ENCODE results near the gene KHNYN.
"Not testable (repeated sequence)": the region's sequence is repeated elsewhere in the genome, so short reads cannot be mapped to it uniquely, and the experiment has no call there.

Gene KHNYN

DNA sequence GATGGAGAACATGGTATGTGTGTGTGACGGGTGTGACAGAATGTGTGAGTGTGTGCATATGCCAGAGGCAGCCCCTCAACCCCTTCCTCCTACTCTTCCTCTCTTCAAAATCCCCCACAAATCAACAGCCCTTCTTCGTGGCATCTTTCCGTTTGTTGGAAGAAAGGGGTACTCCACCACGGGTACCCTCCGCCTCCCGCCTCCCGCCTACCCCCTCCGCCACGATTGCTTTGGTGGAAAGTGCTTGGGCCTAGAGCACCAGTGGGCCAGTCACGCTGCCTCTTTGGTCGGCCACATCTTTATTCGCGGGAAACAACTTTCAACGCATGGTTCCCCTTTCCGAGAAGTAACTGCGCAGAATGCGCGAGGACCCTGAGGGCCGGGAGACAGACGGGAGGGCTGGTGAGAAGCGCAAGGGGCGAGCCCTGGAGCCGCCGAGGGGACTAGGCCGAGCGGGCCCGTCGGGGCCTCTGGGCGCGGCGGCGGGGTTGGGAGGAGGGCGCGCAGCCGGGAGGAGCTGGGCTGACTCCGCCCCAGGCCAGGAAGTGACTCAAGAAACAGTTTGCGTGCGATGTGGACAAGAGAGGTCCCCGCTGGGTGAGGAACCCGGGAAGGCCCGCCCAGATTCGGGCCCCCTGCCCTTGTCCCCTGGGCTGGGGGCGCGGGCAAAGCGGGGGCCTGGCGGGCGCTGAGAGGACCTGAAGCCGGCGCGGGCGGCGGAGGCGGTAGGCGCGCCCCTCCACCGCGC is at the start of gene KHNYN, which contains the start of gene CBLN3:
TSS of gene KHNYN (plus strand) at position 560 of the 748 bp plus-strand sequence. CDS start 777 bp downstream, outside the sequence.
TSS of gene CBLN3 (minus strand) at position 274 of the 748 bp plus-strand sequence. CDS start 614 bp downstream, outside the sequence.
- H3K27me3 ChIP-seq (ENCODE audit: control insufficient read depth in 1 of 2, insufficient read depth in 2 of 2, low read length in 2 of 2): no peaks in the 10 kb centered on the region
- peaks cover 20 to 25% of the 10 kb centered on the region in 2 donors for H3K36me3 ChIP-seq (ENCODE audit: control insufficient read depth in 1 of 2, insufficient read depth in 2 of 2, low read length in 2 of 2)
- H3K9ac ChIP-seq (ENCODE audit: low read depth in 1 of 2, low read length in 2 of 2): peak within 1 kb of the TSS; percentile 98 to 100
- H3K27ac ChIP-seq (ENCODE audit: low read depth, low read length): peak within 1 kb of the TSS; percentile 96
- H3K4me3 ChIP-seq (ENCODE audit: low read depth in 1 of 2, low read length in 2 of 2): peak within 1 kb of the TSS; percentile 96 to 97
- H3K4me1 ChIP-seq (ENCODE audit: control insufficient read depth in 1 of 2, insufficient read depth in 2 of 2, low read length in 2 of 2): peaks cover 60 to 66% of the 10 kb centered on the region in 2 donors
- H3K9me3 ChIP-seq (ENCODE audit: control insufficient read depth in 1 of 2, low read length in 2 of 2): no peaks in the 10 kb centered on the region

DNA sequence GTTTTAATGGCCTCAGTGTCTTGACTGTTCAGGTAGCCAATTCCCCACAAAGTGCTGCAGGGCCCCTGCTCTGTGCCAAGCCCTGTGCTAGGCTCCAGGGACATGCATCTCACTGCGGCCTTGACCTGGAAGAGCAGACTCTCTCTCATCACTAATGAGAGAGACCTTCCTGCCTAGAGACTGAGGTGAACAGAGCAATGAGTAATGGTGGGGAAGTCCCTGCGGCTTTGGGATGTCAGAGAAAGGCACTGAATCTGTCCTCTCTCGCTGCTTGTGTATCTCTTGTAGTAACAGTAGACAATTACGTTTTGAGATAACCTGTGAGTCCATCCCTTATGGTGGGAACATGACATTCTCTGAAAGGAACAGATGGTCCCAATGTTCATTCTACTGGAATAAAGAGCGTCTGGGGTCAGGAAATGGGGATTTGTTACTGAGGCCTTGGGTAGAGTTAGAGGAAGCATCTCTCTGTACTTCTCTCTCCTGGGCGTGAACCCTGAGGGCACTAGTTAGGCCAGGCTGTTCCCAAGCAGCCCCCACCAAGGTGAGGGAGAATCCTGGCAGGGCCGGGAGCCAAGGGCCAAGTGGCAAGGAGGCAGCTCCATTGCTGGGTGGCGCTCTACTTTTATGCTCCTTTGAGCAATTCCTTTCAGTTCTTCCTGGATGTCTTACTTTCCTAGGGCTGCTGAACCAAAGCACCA is 48.2 kb upstream of the KHNYN start:
- Histone ChIP-seq H3K4me3 (ENCODE audit: low read depth in 1 of 2, low read length in 2 of 2) (no peak overlapping the region), H3K9ac (ENCODE audit: low read depth in 1 of 2, low read length in 2 of 2) (no peak overlapping the region), H3K36me3 (ENCODE audit: control insufficient read depth in 1 of 2, insufficient read depth in 2 of 2, low read length in 2 of 2) (no peaks in the 10 kb centered on the region), H3K27ac (ENCODE audit: low read depth, low read length) (no peak overlapping the region), H3K4me1 (ENCODE audit: control insufficient read depth in 1 of 2, insufficient read depth in 2 of 2, low read length in 2 of 2) (no peaks in the 10 kb centered on the region), H3K27me3 (ENCODE audit: control insufficient read depth in 1 of 2, insufficient read depth in 2 of 2, low read length in 2 of 2) (no peaks in the 10 kb centered on the region), H3K9me3 (ENCODE audit: control insufficient read depth in 1 of 2, low read length in 2 of 2) (no peaks in the 10 kb centered on the region)

DNA sequence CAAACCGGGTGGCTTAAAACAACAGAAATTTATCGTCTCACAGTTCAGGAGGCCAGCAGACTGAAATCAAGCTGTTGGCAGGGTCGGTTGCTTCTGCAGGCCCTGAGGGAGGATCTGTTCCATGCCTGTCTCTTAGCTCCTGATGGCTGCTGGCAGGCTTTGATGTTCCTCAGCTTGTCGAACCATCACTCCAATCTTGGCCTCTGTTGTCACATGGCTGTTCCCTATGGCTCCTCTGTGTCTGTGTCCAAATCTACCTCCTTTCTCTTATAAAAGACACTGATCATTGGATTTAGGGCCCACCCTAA is 47.7 kb upstream of the KHNYN start:
- no peak overlapping the region for H3K27ac ChIP-seq (ENCODE audit: low read depth, low read length)
- H3K9ac ChIP-seq (ENCODE audit: low read depth in 1 of 2, low read length in 2 of 2): no peak overlapping the region
- H3K4me1 ChIP-seq (ENCODE audit: control insufficient read depth in 1 of 2, insufficient read depth in 2 of 2, low read length in 2 of 2): peaks cover 0 to 5% of the 10 kb centered on the region in 2 donors
- no peaks in the 10 kb centered on the region for H3K9me3 ChIP-seq (ENCODE audit: control insufficient read depth in 1 of 2, low read length in 2 of 2)
- H3K36me3 ChIP-seq (ENCODE audit: control insufficient read depth in 1 of 2, insufficient read depth in 2 of 2, low read length in 2 of 2): no peaks in the 10 kb centered on the region
- H3K27me3 ChIP-seq (ENCODE audit: control insufficient read depth in 1 of 2, insufficient read depth in 2 of 2, low read length in 2 of 2): no peaks in the 10 kb centered on the region
- no peak overlapping the region for H3K4me3 ChIP-seq (ENCODE audit: low read depth in 1 of 2, low read length in 2 of 2)

DNA sequence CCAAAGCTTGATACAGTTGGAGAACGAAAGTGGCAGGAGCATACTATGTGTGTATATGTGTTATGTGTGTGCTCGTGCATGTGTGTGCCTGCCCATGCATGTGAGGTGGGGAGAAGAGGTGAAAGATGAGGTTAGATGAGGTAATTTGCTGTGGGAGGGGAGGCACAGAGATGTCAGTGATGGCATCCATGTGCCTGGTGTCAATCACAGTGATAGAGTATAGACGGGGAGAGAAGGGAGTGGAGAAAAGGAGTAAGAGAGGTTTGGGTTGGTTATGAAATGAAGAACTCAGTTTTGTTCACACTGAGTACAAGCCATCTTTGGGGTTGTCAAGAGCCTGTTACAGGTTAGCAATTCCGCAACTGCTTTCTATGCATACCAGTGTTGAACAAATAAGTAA is 45.6 kb upstream of the KHNYN start:
- no peak overlapping the region for H3K4me3 ChIP-seq (ENCODE audit: low read depth in 1 of 2, low read length in 2 of 2)
- H3K9ac ChIP-seq (ENCODE audit: low read depth in 1 of 2, low read length in 2 of 2): no peak overlapping the region
- peaks cover 0 to 5% of the 10 kb centered on the region in 2 donors for H3K4me1 ChIP-seq (ENCODE audit: control insufficient read depth in 1 of 2, insufficient read depth in 2 of 2, low read length in 2 of 2)
- no peaks in the 10 kb centered on the region for H3K36me3 ChIP-seq (ENCODE audit: control insufficient read depth in 1 of 2, insufficient read depth in 2 of 2, low read length in 2 of 2)
- no peaks in the 10 kb centered on the region for H3K9me3 ChIP-seq (ENCODE audit: control insufficient read depth in 1 of 2, low read length in 2 of 2)
- H3K27ac ChIP-seq (ENCODE audit: low read depth, low read length): no peak overlapping the region
- H3K27me3 ChIP-seq (ENCODE audit: control insufficient read depth in 1 of 2, insufficient read depth in 2 of 2, low read length in 2 of 2): no peaks in the 10 kb centered on the region

DNA sequence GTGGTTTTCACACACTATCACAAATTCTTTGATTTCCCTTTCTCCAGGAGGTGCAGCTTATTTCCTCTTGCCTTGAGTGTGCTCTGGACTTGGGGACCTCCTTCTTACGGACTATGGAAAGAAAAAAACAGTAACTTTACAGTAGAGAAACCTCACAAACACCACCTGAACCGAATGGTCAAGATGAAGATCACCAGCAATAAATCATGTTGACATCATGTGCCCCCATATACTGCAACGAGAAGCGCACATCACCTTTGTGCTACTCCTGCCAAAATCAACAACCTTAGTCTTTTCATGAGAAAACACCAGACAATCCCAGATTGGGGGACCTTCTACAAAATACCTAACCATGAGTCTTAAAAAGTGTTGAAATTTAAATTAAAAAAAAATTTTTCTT is 44.2 kb upstream of the KHNYN start:
- H3K9me3 ChIP-seq (ENCODE audit: control insufficient read depth in 1 of 2, low read length in 2 of 2): no peaks in the 10 kb centered on the region
- H3K4me3 ChIP-seq (ENCODE audit: low read depth in 1 of 2, low read length in 2 of 2): no peak overlapping the region
- peaks cover 0 to 5% of the 10 kb centered on the region in 2 donors for H3K4me1 ChIP-seq (ENCODE audit: control insufficient read depth in 1 of 2, insufficient read depth in 2 of 2, low read length in 2 of 2)

DNA sequence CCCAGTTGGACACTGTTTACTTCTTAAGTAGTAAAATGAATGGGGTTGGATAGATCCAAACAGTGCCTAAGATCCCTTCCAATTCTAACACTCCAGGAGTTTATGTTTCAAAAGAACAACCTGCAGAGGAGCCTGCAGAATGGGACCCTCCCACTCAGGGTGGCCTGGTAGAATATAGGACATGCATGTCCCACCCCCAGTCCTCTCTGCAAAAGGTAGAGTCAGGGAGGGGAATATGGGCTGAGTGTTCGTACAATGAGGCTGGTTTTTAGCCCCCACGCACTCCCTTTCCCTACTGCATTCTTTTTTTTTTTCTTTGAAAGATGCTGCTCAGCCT is 42.8 kb upstream of the KHNYN start:
- Histone ChIP-seq H3K9me3 (ENCODE audit: control insufficient read depth in 1 of 2, low read length in 2 of 2) (no peaks in the 10 kb centered on the region), H3K9ac (ENCODE audit: low read depth in 1 of 2, low read length in 2 of 2) (no peak overlapping the region), H3K27me3 (ENCODE audit: control insufficient read depth in 1 of 2, insufficient read depth in 2 of 2, low read length in 2 of 2) (no peaks in the 10 kb centered on the region), H3K27ac (ENCODE audit: low read depth, low read length) (no peak overlapping the region), H3K4me1 (ENCODE audit: control insufficient read depth in 1 of 2, insufficient read depth in 2 of 2, low read length in 2 of 2) (peaks cover 0 to 5% of the 10 kb centered on the region in 2 donors), H3K36me3 (ENCODE audit: control insufficient read depth in 1 of 2, insufficient read depth in 2 of 2, low read length in 2 of 2) (no peaks in the 10 kb centered on the region), H3K4me3 (ENCODE audit: low read depth in 1 of 2, low read length in 2 of 2) (no peak overlapping the region)

More for the DNA sequence above, 44.2 kb upstream of the KHNYN start:
- Histone ChIP-seq H3K9ac (ENCODE audit: low read depth in 1 of 2, low read length in 2 of 2) (no peak overlapping the region), H3K36me3 (ENCODE audit: control insufficient read depth in 1 of 2, insufficient read depth in 2 of 2, low read length in 2 of 2) (no peaks in the 10 kb centered on the region), H3K27me3 (ENCODE audit: control insufficient read depth in 1 of 2, insufficient read depth in 2 of 2, low read length in 2 of 2) (no peaks in the 10 kb centered on the region), H3K27ac (ENCODE audit: low read depth, low read length) (no peak overlapping the region)

DNA sequence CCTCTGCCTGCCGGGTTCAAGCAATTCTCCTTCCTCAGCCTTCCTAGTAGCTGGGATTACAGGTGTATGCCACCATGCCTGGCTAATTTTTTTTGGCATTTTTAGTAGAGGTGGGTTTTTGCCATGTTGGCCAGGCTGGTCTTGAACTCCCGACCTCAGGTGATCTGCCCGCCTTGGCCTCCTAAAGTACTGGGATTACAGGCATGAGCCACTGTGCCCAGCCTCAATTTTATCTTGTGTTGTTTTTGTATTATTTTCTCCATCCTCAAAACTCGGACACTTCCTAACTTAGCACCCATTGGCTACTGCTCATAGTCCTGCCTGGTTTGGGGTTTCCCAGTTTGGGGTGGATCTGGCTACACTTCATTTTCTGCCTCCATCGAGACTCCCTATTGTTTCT is 42.2 kb upstream of the KHNYN start:
- H3K36me3 ChIP-seq (ENCODE audit: control insufficient read depth in 1 of 2, insufficient read depth in 2 of 2, low read length in 2 of 2); H3K4me3 ChIP-seq (ENCODE audit: low read depth in 1 of 2, low read length in 2 of 2); H3K27me3 ChIP-seq (ENCODE audit: control insufficient read depth in 1 of 2, insufficient read depth in 2 of 2, low read length in 2 of 2); H3K9ac ChIP-seq (ENCODE audit: low read depth in 1 of 2, low read length in 2 of 2); H3K27ac ChIP-seq (ENCODE audit: low read depth, low read length); H3K4me1 ChIP-seq (ENCODE audit: control insufficient read depth in 1 of 2, insufficient read depth in 2 of 2, low read length in 2 of 2); H3K9me3 ChIP-seq (ENCODE audit: control insufficient read depth in 1 of 2, low read length in 2 of 2): not testable (repeated sequence)

DNA sequence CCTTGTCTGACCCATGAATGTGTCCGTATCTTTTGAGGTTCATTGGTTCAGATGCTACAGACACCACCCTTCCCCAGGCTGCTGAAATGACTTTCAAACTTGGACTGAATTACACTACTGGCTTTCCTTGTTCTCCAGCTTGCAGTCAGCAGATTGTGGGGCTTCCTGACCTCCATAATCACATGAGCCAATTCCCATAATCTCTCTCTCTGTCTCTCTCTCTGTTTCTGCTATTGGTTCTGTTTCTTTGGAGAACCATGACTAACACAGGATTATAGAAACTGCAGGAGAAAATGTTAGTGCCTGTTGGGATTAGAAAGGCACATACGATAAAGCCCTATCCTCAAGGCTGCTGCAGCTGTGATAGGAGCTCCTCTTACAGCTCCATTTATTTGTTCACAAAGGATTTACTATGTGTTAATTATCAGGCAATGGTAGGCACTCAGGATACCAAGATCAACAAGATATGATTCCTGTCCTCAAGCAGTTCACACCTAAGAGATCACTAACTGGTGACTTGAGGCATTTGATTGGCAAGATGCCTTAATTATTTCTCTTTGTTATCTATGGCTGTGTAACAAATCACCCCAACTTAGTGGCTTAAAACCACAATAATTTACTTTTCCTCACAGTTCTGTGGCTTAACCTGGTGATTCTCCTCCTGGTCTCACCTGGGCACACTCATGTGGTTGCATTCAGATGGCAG is 41.1 kb upstream of the KHNYN start:
- Histone ChIP-seq H3K27ac (ENCODE audit: low read depth, low read length) (no peak overlapping the region), H3K4me3 (ENCODE audit: low read depth in 1 of 2, low read length in 2 of 2) (no peak overlapping the region), H3K4me1 (ENCODE audit: control insufficient read depth in 1 of 2, insufficient read depth in 2 of 2, low read length in 2 of 2) (peaks cover 5 to 7% of the 10 kb centered on the region in 2 donors), H3K27me3 (ENCODE audit: control insufficient read depth in 1 of 2, insufficient read depth in 2 of 2, low read length in 2 of 2) (no peaks in the 10 kb centered on the region), H3K9ac (ENCODE audit: low read depth in 1 of 2, low read length in 2 of 2) (no peak overlapping the region), H3K36me3 (ENCODE audit: control insufficient read depth in 1 of 2, insufficient read depth in 2 of 2, low read length in 2 of 2) (no peaks in the 10 kb centered on the region), H3K9me3 (ENCODE audit: control insufficient read depth in 1 of 2, low read length in 2 of 2) (no peaks in the 10 kb centered on the region)

DNA sequence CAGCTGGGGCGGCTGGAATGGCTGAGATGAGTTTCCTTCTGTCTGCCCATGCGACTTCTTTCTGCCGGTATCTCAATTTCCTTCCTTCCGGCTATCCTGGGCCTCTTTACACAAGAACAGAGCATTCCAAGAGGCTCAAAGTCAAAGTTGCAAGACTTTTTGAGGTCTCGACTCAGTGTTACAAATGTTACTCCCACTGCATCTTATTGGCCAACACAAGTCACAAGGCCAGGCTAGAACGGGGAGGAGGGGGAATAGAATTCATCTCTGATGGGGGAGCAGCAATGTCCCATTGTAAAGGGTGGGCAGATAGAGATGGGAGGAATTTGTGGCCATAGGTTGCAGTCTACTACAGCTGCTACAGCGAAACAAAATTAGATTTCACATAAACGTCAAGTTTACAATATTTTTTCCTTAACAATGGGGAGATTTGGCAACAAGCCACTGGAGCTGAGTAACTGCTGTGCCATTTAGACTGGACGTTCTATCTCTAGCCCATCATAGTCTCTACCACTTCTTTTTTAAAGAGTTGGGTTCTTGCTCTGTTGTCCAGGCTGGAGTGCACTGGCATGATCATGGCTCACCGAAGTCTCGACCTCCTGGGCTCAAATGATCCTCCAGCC is 40.4 kb upstream of the KHNYN start:
- Histone ChIP-seq H3K4me1 (ENCODE audit: control insufficient read depth in 1 of 2, insufficient read depth in 2 of 2, low read length in 2 of 2) (peaks cover 5 to 7% of the 10 kb centered on the region in 2 donors), H3K4me3 (ENCODE audit: low read depth in 1 of 2, low read length in 2 of 2) (no peak overlapping the region), H3K27ac (ENCODE audit: low read depth, low read length) (no peak overlapping the region), H3K9ac (ENCODE audit: low read depth in 1 of 2, low read length in 2 of 2) (no peak overlapping the region), H3K36me3 (ENCODE audit: control insufficient read depth in 1 of 2, insufficient read depth in 2 of 2, low read length in 2 of 2) (no peaks in the 10 kb centered on the region), H3K27me3 (ENCODE audit: control insufficient read depth in 1 of 2, insufficient read depth in 2 of 2, low read length in 2 of 2) (no peaks in the 10 kb centered on the region), H3K9me3 (ENCODE audit: control insufficient read depth in 1 of 2, low read length in 2 of 2) (no peaks in the 10 kb centered on the region)

Data from duodenal mucosa (tissue), 2 donors.